GM19467 (cell line): Measurements from ENCODE around the gene SHC2.
"Not testable (repeated sequence)": the region's sequence is repeated elsewhere in the genome, so short reads cannot be mapped to it uniquely, and the experiment has no call there.

Source experiments
- ATAC-seq: cut with Tn5 transposase; IDR thresholded peaks from one replicate; pipeline ENCODE4 v1.9.1; 2021; ENCODE audit warnings: mild to moderate bottlenecking, moderate library complexity; ENCODE audit not compliant: unreplicated experiment

The SHC2 gene

GRCh38 chr19:408902-409515 is 51.8 kb downstream of the SHC2 start, which contains the start of gene C2CD4C:
Gene C2CD4C (minus strand): TSS chr19:409147. CDS start chr19:408361, 786 bp downstream.
- no peak for ATAC-seq

- ATAC-seq, result no peak
Measured at GRCh38 chr19:408441-408901, 52.4 kb downstream of the SHC2 start.

- ATAC-seq, result no peak
Measured at GRCh38 chr19:407511-408440, 53.1 kb downstream of the SHC2 start.

GRCh38 chr19:406971-407510 is 53.8 kb downstream of the SHC2 start:
- ATAC-seq, result no peak

GRCh38 chr19:406135-406781 is 54.6 kb downstream of the SHC2 start:
- no peak for ATAC-seq

- ATAC-seq, result no peak
Measured at GRCh38 chr19:405121-405965, 55.5 kb downstream of the SHC2 start.

GRCh38 chr19:403221-404027 is 57.4 kb downstream of the SHC2 start:
- ATAC-seq, result no peak

- no peak for ATAC-seq
Measured at GRCh38 chr19:402786-403185, 58.0 kb downstream of the SHC2 start.

- ATAC-seq, result no peak
Measured at GRCh38 chr19:401866-402511, 58.8 kb downstream of the SHC2 start.

GRCh38 chr19:400976-401865 is 59.6 kb downstream of the SHC2 start:
- no peak for ATAC-seq

- ATAC-seq, result no peak
Measured at GRCh38 chr19:399370-399769, 61.5 kb downstream of the SHC2 start.

GRCh38 chr19:398719-399118 is 62.1 kb downstream of the SHC2 start:
- ATAC-seq, result no peak

- no peak for ATAC-seq
Measured at GRCh38 chr19:397941-398706, 62.7 kb downstream of the SHC2 start.

- ATAC-seq, result no peak
Measured at GRCh38 chr19:397321-397720, 63.5 kb downstream of the SHC2 start.

- no peak for ATAC-seq
Measured at GRCh38 chr19:395467-395866, 65.4 kb downstream of the SHC2 start.

- not testable (repeated sequence) for ATAC-seq
Measured at GRCh38 chr19:394857-395256, 66.0 kb downstream of the SHC2 start.

GRCh38 chr19:393560-393959 is 67.3 kb downstream of the SHC2 start:
- ATAC-seq, result not testable (repeated sequence)
